ENCODE measurements around the gene AIDA. TPM values are rescaled to one million over a fixed set of nuclear protein-coding genes. Genes with fewer than 3 reads are reported as not detected.

The AIDA gene
- total and polyA plus RNA-seq, 2 donors (not counting 1 experiment from before 2014, with no cell fraction given): 41.7 to 77.7 TPM

GRCh38 chr1:222739929-222740328, 27.6 kb upstream of the AIDA start:
- peak overlapping the region; percentile 63 for H3K4me2 ChIP-seq (replicated peaks; ENCODE audit: low read depth, low read length, poor library complexity, severe bottlenecking)
- H3K9ac ChIP-seq (ENCODE audit: low read length): no peak overlapping the region
- H2AFZ ChIP-seq (ENCODE audit: insufficient read depth, low read depth, low read length, poor library complexity, severe bottlenecking): peak overlapping the region; percentile 27
- TF ChIP-seq EZH2 (IDR thresholded peaks at IDR 0.05; ENCODE audit: borderline replicate concordance, insufficient read depth, low read depth, low read length, poor library complexity, severe bottlenecking): no peak
- no peak for TF ChIP-seq CTCF (IDR thresholded peaks at IDR 0.05)
- WGBS (ENCODE audit: insufficient coverage): no CpG with 5 or more reads among the region's 1 CpG
- no peak overlapping the region for H3K4me3 Mint-ChIP-seq
- ChIA-PET POLR2A (no interaction called here), CTCF (interaction anchor here (1.0 to 3.0 kb wide), 22 partner anchors 10 to 384 kb away, joined by 3 to 31 read pairs (median 6); partner anchors contain the start of genes AIDA and BROX)
- no peak for DNase-seq
- peaks cover 55 to 56% of the 10 kb centered on the region in 2 donors for H3K4me1 ChIP-seq (ENCODE audit: control insufficient read depth in 2 of 2, insufficient read depth in 2 of 2, low read length in 2 of 2)
- H3K9me3 ChIP-seq (ENCODE audit: control extremely low read depth in 1 of 3, control insufficient read depth in 2 of 3, insufficient read depth in 1 of 3, low read length in 2 of 3): peaks cover 0 to 4% (median 0%) of the 10 kb centered on the region in 3 donors
- H3K27me3 Mint-ChIP-seq: no peaks in the 10 kb centered on the region
- H3K27ac Mint-ChIP-seq: peak overlapping the region; percentile 87
- no peaks in the 10 kb centered on the region for H3K9me3 Mint-ChIP-seq (ENCODE audit: insufficient read depth)
- ATAC-seq (ENCODE audit: low read depth): peak; percentile 22
- H3K27me3 ChIP-seq (replicated peaks in 1 of 4; ENCODE audit: control extremely low read depth in 1 of 4, control insufficient read depth in 3 of 4, insufficient read depth in 4 of 4, low read length in 3 of 4): no peaks in the 10 kb centered on the region
- H3K36me3 ChIP-seq (replicated peaks in 1 of 2; ENCODE audit: control extremely low read depth in 1 of 2, control insufficient read depth in 1 of 2, extremely low read depth in 1 of 2, insufficient read depth in 2 of 2, low read length in 1 of 2): peaks cover 2 to 8% of the 10 kb centered on the region in 2 experiments
- H3K27ac ChIP-seq (ENCODE audit: low read length in 2 of 2): peak overlapping the region; percentile 50 to 77
- peaks cover 40% of the 10 kb centered on the region for H3K4me1 Mint-ChIP-seq
- no peaks in the 10 kb centered on the region for H4K20me1 ChIP-seq (ENCODE audit: control insufficient read depth, insufficient read depth, low read length, poor library complexity, severe bottlenecking)
- peaks cover 52% of the 10 kb centered on the region for H3K79me2 ChIP-seq (ENCODE audit: control insufficient read depth, insufficient read depth, low read length)
- intact Hi-C loops (cut with micrococcal nuclease): loop anchor here (2.0 to 5.0 kb wide), 3 partner anchors 13 to 247 kb away; no protein-coding TSS in a partner anchor
- peak overlapping the region in 3 of 5 experiments; percentile 15 to 53 (median 24) for H3K4me3 ChIP-seq (ENCODE audit: control extremely low read depth in 1 of 5, extremely low read depth in 1 of 5, insufficient read depth in 1 of 5, low read depth in 2 of 5, low read length in 4 of 5)

DNA sequence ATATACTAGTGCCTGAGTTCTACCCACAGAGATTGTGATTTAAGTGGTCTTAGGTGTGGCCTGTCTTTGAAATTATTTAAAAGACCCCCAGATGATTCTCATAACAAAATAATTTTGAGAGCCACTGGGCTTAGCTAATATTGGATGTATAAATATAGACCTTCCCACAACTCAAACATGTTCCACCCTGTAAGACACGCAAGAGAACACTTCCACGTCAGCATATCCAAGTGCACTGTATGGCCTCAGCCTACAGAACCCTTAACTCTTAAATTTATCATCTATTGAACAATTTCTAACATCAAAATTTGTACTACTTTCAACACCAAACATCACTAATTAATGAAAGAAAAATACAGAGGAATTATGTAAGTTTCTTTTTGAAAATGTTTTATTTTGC, 27.2 kb upstream of the AIDA start:
- no CpG with 5 or more reads among the region's 2 CpGs for WGBS (ENCODE audit: insufficient coverage)
- TF ChIP-seq EZH2 (IDR thresholded peaks at IDR 0.05; ENCODE audit: borderline replicate concordance, insufficient read depth, low read depth, low read length, poor library complexity, severe bottlenecking) (no peak), CTCF (IDR thresholded peaks at IDR 0.05) (no peak)
- intact Hi-C loops (cut with micrococcal nuclease): loop anchor here (2.0 to 5.0 kb wide), 3 partner anchors 13 to 248 kb away; no protein-coding TSS in a partner anchor
- Mint-ChIP-seq H3K27ac (no peak overlapping the region), H3K27me3 (no peaks in the 10 kb centered on the region), H3K4me1 (peaks cover 44% of the 10 kb centered on the region), H3K4me3 (no peak overlapping the region), H3K9me3 (ENCODE audit: insufficient read depth) (no peaks in the 10 kb centered on the region)
- POLR2A ChIA-PET: interaction anchor here (1.1 to 1.2 kb wide), 4 partner anchors 11 to 342 kb away, joined by 3 to 5 read pairs (median 4); no protein-coding TSS in a partner anchor
- Histone ChIP-seq H3K4me1 (ENCODE audit: control insufficient read depth in 2 of 2, insufficient read depth in 2 of 2, low read length in 2 of 2) (peaks cover 58 to 61% of the 10 kb centered on the region in 2 donors), H3K79me2 (ENCODE audit: control insufficient read depth, insufficient read depth, low read length) (peaks cover 52% of the 10 kb centered on the region), H3K27me3 (replicated peaks in 1 of 4; ENCODE audit: control extremely low read depth in 1 of 4, control insufficient read depth in 3 of 4, insufficient read depth in 4 of 4, low read length in 3 of 4) (no peaks in the 10 kb centered on the region), H3K27ac (ENCODE audit: low read length in 2 of 2) (peak overlapping the region; percentile 50 to 77), H3K36me3 (replicated peaks in 1 of 2; ENCODE audit: control extremely low read depth in 1 of 2, control insufficient read depth in 1 of 2, extremely low read depth in 1 of 2, insufficient read depth in 2 of 2, low read length in 1 of 2) (peaks cover 2 to 11% of the 10 kb centered on the region in 2 experiments), H3K9me3 (ENCODE audit: control extremely low read depth in 1 of 3, control insufficient read depth in 2 of 3, insufficient read depth in 1 of 3, low read length in 2 of 3) (peaks cover 0 to 4% (median 0%) of the 10 kb centered on the region in 3 donors), H4K20me1 (ENCODE audit: control insufficient read depth, insufficient read depth, low read length, poor library complexity, severe bottlenecking) (no peaks in the 10 kb centered on the region), H3K4me2 (replicated peaks; ENCODE audit: low read depth, low read length, poor library complexity, severe bottlenecking) (peak overlapping the region; percentile 63), H3K9ac (ENCODE audit: low read length) (peak overlapping the region; percentile 49), H3K4me3 (ENCODE audit: control extremely low read depth in 1 of 5, extremely low read depth in 1 of 5, insufficient read depth in 1 of 5, low read depth in 2 of 5, low read length in 4 of 5) (peak overlapping the region; percentile 17 to 53 (median 33)), H2AFZ (ENCODE audit: insufficient read depth, low read depth, low read length, poor library complexity, severe bottlenecking) (peak overlapping the region; percentile 61)
- CTCF ChIA-PET: interaction anchor here (0.7 to 3.0 kb wide), 34 partner anchors 9 to 390 kb away, joined by 3 to 31 read pairs (median 5); partner anchors contain the start of genes AIDA, BROX and TAF1A
- ATAC-seq (ENCODE audit: low read depth) (no peak), DNase-seq (no peak)
